NCI-H2107 (cell line): ENCODE measurements around the gene LRRC41.
"Not testable (repeated sequence)": the region's sequence is repeated elsewhere in the genome, so short reads cannot be mapped to it uniquely, and the experiment has no call there.

Source experiments
- DNase-seq: peaks from one replicate; lab custom pipeline; 2025; lab: John Stamatoyannopoulos, UW

Gene LRRC41

GRCh38 chr1:46325285-46326076 lies 22.1 kb upstream of the LRRC41 start:
- DNase-seq = not testable (repeated sequence)

DNA sequence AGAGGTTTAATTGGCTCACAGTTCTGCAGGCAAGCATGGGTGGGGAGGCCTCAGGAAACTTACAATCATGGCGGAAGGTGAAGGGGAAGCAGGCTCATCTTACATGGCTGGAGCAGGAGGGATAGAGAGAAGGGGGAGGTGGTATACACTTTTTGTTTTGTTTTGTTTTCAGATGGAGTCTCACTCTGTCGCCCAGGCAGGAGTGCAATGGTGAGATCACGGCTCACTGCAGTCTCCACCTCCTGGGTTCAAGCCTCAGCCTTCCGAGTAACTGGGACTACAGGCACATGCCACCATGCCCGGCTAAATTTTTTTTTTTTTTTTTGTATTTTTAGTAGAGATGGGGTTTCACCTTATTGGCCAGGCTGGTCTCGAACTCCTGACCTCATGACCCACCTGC lies 18.8 kb upstream of the LRRC41 start:
- DNase-seq = not testable (repeated sequence)

- DNase-seq = not testable (repeated sequence)
Observed at GRCh38 chr1:46319960-46320914, 16.8 kb upstream of the LRRC41 start.

GRCh38 chr1:46319301-46319700 lies 15.9 kb upstream of the LRRC41 start:
- DNase-seq = not testable (repeated sequence)

DNA sequence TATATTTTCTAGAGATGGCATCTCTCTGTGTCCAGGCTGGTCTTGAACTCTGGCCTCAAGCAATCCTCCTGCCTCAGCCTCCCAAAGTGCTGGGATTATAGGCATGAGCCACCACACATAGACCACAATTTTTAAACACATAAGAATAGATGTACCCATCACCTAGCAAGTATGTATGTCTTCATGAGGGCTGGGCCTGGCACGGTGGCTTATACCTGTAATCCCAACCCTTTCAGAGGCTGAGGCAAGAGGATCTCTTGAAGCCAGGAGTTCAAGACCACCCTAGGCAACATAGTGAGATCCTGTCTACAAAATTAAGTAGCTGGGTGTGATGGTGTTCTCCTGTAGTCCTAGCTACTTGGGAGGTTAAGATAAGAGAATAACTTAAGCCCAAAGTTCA lies 13.9 kb upstream of the LRRC41 start:
- no peak for DNase-seq

GRCh38 chr1:46315669-46316403 lies 12.4 kb upstream of the LRRC41 start:
- DNase-seq = no peak

DNA sequence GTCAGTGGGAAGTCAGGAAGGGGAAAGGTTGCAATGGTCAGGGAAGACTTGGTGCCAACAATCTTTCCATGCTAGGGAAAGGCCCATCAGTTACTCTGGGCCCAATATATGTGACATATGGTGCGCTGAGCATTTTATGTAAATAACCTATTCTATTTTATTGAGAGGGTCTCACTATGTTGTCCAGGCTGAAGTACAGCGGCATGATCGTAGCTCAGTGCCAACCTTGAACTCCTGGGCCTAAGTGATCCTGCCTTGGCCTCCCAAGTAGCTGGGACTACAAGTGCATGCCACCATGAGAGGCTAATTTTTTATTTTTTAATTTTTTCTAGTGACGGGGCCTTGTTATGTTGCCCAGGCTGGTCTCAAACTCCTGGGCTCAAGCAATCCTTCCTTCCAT lies 6.9 kb upstream of the LRRC41 start:
- DNase-seq = no peak

- DNase-seq = no peak
Observed at GRCh38 chr1:46309401-46310159, 6.2 kb upstream of the LRRC41 start.

DNA sequence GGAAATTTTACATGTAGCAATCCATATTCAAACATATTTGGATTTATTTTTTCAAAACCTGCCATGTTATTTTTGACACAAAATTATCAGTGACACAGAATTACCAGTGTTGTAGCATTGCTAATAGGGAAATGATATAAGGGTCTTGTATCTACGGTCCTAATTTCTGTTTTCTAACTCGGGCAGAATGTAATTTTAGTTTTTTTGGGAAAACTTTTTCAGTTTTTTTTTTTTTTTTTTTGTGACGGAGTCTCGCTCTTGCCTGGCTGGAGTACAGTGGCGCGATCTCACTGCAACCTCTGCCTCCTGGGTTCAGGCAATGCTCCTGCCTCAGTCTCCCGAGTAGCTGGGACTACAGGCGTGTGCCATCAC lies 2.7 kb upstream of the LRRC41 start:
- DNase-seq = no peak

- DNase-seq = no peak
Observed at GRCh38 chr1:46303872-46304326, 483 bp upstream of the LRRC41 start.

- DNase-seq = peak; percentile 26
Observed at GRCh38 chr1:46302641-46303037, 777 bp downstream of the LRRC41 start.

DNA sequence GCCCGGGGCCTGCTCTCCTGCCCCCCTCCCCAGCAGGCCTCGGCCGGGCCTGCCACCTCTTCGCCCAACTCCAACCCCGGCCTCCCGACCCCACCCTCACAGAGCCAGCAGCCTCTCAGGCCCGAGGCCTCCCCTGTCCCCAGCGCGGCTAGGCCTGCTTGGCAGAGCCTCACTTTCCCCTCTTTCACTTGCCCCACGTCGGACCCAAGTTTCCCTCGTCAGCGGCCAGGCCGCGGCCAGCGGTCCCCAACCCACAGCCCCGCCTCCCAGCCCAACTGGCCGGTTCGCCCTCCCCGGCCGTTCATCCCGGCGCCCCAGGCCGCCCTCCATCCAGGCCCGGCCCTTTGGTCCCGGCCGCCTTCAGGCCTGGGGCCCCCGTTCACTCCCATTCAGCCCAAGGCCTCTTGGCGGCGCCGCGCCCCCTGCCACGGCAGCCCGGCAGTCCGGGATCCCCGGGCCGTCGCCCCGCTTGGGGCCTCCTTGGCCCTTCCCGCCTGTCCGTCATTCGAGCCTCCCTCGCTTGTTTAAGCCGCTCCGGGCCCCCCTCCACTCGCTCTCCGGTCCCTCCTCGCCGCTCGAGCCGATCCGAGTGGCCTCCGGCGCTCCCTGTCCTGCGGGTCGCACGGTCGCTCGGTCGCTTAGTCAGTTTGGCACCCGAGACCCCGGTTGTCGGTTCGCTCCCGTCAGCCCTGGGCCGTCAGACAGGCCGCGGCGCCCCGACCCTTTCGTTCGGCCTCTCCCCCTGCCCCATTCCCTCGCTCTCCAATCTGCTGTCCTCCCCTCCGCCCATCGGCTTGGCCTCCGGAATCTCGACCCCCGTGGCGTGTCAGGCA lies 1.4 kb downstream of the LRRC41 start:
- DNase-seq = no peak

DNA sequence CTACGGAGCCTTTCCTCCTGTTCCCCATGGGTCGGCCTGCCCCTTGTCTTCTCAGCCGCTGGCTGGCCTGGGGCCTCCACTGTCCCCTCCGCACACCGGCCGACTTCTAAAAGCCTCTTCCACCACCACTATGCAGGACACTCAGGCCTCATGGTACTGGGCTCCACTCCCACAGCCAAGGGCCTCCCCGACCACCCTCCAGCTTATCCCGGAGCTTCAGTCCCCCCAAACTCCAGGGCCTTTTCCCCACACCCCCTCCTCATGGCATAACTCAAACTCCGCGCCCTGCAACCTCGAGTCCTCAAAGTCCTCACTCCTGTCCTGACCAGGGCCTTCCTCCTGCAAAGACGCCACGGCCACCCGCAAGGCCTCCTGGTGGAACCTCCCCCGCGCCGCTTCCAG lies 2.0 kb downstream of the LRRC41 start:
- no peak for DNase-seq

DNA sequence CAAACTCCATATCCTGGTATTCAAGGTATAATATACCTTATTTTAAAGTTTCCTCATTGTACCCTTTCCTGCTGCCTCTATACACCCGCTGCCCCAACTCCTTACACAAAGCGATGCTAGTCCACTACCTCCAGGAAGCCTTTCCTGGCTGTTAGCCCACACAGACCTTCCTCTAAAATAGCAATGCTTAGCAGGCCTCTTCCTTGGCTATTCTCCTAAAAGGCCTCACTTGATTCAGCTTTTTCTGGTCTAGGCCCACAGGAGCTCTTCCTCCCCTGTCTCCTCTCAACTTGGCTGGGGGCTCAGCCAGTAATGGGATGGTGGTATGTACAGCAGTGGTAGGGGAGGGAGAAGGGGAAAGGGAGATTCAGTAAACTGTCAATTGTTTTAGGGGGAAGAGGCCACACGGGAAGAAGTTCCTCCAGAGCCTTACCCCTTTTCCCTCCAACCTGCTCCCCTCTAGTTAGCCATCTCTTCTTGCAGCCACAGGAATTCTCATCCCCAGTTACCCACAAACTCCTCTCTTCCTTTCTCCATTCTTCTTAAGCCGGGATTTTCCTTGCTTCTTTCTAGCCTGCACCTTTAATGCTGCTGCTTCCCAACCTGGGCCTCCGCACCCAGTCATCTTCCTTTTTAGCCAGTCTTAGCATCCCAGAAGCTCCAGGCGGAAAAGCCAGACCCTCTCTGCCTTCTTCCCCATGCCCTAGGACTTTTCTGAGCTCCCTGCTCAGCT lies 2.6 kb downstream of the LRRC41 start:
- no peak for DNase-seq

- no peak for DNase-seq
Observed at GRCh38 chr1:46298387-46298786, 5.0 kb downstream of the LRRC41 start.

- no peak for DNase-seq
Observed at GRCh38 chr1:46295306-46295705, 8.1 kb downstream of the LRRC41 start.

GRCh38 chr1:46289976-46290375 lies 13.4 kb downstream of the LRRC41 start:
- DNase-seq = no peak

- no peak for DNase-seq
Observed at GRCh38 chr1:46289134-46289494, 14.3 kb downstream of the LRRC41 start.

DNA sequence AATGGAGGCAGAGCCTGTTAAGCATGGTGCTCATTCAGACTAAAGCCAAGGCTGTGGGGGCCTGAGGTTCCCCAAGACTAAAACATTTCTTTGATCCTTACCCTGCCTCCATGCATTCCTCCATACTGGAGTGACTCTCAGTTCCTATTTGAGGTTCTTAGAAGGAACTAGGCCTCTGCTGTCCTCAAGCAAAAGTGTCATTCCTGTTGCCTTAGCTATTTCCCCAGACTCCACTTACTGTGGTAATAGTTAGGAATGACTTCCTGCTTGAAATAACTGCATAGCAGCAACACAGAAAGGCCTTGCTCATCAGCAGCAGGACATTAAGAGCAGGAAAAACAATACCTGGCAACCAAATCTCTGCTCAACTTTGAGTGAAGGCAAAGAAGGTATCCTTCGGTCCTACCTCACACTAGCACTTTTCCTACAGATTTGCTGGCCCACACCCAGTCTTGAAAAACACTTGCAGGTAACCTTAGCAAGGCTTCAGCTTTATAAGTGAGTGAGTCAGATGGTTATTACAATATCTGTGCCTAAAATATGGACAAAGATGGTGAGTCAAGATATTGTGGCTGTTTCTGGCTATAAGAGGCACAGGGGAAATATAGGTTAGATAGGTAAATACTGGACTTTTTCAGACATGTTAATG lies 14.8 kb downstream of the LRRC41 start:
- no peak for DNase-seq
